ENCODE measurements around the gene OTUD3. TPM values are rescaled to one million over a fixed set of nuclear protein-coding genes. Genes with fewer than 3 reads are reported as not detected.

Gene OTUD3
- total RNA-seq, 1 experiment from 2014 or later: 15.1 TPM

DNA sequence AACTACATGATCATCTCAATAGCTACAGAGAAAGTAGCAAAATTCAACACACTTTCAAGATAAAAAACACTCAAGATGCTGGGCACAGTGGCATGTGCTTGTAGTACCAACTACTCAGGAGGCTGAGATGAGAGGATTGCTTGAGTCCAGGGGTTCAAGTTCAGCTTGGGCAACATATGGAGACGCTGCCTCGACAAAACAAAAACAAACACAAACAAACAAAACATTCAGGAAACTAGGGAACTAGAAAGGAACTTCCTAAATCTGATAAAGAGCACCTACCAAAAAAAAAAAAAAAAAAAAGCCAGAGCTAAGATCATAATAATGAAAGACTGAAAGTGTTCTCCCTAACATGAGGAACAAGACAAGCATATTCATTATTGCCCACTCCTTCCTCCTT lies 44.3 kb upstream of the OTUD3 start:
- no peak overlapping the region for H3K27ac Mint-ChIP-seq (ENCODE audit: unreplicated experiment)
- ChIA-PET POLR2A (no interaction called here), CTCF (no interaction called here)
- no peaks in the 10 kb centered on the region for H3K4me1 Mint-ChIP-seq (ENCODE audit: low read depth, unreplicated experiment)
- H3K36me3 Mint-ChIP-seq (ENCODE audit: insufficient read depth, unreplicated experiment): no peaks in the 10 kb centered on the region
- TF ChIP-seq, protein P1, sequence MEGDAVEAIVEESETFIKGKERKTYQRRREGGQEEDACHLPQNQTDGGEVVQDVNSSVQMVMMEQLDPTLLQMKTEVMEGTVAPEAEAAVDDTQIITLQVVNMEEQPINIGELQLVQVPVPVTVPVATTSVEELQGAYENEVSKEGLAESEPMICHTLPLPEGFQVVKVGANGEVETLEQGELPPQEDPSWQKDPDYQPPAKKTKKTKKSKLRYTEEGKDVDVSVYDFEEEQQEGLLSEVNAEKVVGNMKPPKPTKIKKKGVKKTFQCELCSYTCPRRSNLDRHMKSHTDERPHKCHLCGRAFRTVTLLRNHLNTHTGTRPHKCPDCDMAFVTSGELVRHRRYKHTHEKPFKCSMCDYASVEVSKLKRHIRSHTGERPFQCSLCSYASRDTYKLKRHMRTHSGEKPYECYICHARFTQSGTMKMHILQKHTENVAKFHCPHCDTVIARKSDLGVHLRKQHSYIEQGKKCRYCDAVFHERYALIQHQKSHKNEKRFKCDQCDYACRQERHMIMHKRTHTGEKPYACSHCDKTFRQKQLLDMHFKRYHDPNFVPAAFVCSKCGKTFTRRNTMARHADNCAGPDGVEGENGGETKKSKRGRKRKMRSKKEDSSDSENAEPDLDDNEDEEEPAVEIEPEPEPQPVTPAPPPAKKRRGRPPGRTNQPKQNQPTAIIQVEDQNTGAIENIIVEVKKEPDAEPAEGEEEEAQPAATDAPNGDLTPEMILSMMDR (IDR thresholded peaks at IDR 0.05; ENCODE audit: insufficient read depth in 1 of 2, low read depth in 1 of 2, low read length in 1 of 2, severe bottlenecking in 1 of 2, unreplicated experiment in 1 of 2): no peak
- H3K9me3 Mint-ChIP-seq (ENCODE audit: unreplicated experiment): no peaks in the 10 kb centered on the region
- Histone ChIP-seq H3K4me3 (ENCODE audit: low read depth, low read length) (no peak overlapping the region), H3K27me3 (replicated peaks; ENCODE audit: control insufficient read depth, insufficient read depth, low read length) (no peaks in the 10 kb centered on the region), H3K4me1 (no peaks in the 10 kb centered on the region), H3K36me3 (ENCODE audit: control insufficient read depth, insufficient read depth, low read length) (no peaks in the 10 kb centered on the region), H3K9me3 (no peaks in the 10 kb centered on the region)
- no peak for DNase-seq
- BruUV-seq (replicated peaks): no TSS peak
- H3K4me3 Mint-ChIP-seq (ENCODE audit: unreplicated experiment): no peak overlapping the region
- intact Hi-C loops (cut with micrococcal nuclease; ENCODE audit: unreplicated experiment): no loop called here
- H3K27me3 Mint-ChIP-seq (ENCODE audit: insufficient read depth, unreplicated experiment): peaks cover 5% of the 10 kb centered on the region

DNA sequence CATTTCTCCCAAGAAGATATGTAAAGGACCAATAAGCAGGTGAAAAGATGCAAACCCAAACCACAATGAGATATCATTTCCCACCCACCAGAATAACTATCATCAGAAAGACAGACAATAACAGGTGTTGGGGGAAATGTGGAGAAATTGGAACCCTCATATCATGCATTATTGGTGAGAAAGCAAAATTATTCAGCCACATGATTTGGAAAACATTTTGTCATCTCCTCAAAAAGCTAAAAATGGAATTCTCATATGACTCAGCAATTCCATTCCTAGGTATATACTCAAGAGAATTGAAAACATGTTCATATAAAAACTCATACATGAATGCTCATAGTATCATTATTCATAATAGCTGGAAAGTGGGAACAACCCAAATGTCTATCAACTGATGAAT lies 42.0 kb upstream of the OTUD3 start:
- no peaks in the 10 kb centered on the region for H3K9me3 Mint-ChIP-seq (ENCODE audit: unreplicated experiment)
- H3K4me1 Mint-ChIP-seq (ENCODE audit: low read depth, unreplicated experiment): no peaks in the 10 kb centered on the region
- CTCF ChIA-PET: no interaction called here
- BruUV-seq (replicated peaks): no TSS peak
- no peak overlapping the region for H3K27ac Mint-ChIP-seq (ENCODE audit: unreplicated experiment)
- H3K4me3 ChIP-seq (ENCODE audit: low read depth, low read length): no peak overlapping the region
- H3K36me3 ChIP-seq (ENCODE audit: control insufficient read depth, insufficient read depth, low read length): no peaks in the 10 kb centered on the region
- DNase-seq: no peak
- no peaks in the 10 kb centered on the region for H3K27me3 ChIP-seq (replicated peaks; ENCODE audit: control insufficient read depth, insufficient read depth, low read length)
- POLR2A ChIA-PET: no interaction called here
- H3K9me3 ChIP-seq: no peaks in the 10 kb centered on the region
- H3K4me1 ChIP-seq: no peaks in the 10 kb centered on the region
- TF ChIP-seq, protein P1 (IDR thresholded peaks at IDR 0.05; ENCODE audit: insufficient read depth in 1 of 2, low read depth in 1 of 2, low read length in 1 of 2, severe bottlenecking in 1 of 2, unreplicated experiment in 1 of 2): no peak
- H3K27me3 Mint-ChIP-seq (ENCODE audit: insufficient read depth, unreplicated experiment): peaks cover 5% of the 10 kb centered on the region
- H3K4me3 Mint-ChIP-seq (ENCODE audit: unreplicated experiment): no peak overlapping the region
- intact Hi-C loops (cut with micrococcal nuclease; ENCODE audit: unreplicated experiment): no loop called here
- H3K36me3 Mint-ChIP-seq (ENCODE audit: insufficient read depth, unreplicated experiment): no peaks in the 10 kb centered on the region

DNA sequence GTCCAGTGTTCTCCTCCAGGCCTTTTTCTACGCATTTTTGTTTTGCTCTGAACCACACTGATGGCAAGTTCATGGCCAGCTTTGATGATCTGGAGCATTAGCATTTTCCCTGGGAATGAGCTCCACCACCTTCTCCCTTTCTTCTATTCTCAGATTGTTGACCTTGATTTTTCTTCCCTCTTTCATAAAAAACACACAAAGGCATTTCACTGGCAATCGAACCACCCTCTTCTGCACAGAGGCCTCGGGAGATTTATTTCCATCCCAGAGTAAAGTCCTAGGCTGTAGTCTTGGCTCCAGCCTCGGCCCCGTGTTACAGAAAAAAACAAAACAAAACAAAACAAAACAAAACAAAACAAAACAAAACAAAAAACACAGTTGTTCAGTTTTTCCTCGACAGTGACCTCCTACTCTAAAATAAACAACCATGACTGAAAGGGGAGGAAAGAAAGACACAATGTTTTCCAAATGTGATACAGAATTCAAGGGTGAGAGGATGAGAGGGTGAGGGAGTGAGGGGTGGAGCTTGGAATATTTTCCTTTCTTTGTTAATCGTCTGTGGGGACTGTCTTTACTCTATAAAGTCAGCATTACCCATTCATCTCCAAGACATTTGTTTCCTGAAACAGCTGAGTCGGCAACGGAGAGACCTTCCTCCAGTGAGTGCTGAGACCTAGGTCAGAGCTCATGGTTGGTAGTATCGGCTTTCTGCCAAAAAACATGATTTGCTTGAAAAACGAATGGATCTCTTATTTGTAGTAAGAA lies 37.3 kb upstream of the OTUD3 start:
- DNase-seq: no peak
- Histone ChIP-seq H3K9me3 (no peaks in the 10 kb centered on the region), H3K4me1 (no peaks in the 10 kb centered on the region), H3K36me3 (ENCODE audit: control insufficient read depth, insufficient read depth, low read length) (no peaks in the 10 kb centered on the region), H3K4me3 (ENCODE audit: low read depth, low read length) (no peak overlapping the region), H3K27me3 (replicated peaks; ENCODE audit: control insufficient read depth, insufficient read depth, low read length) (no peaks in the 10 kb centered on the region)
- H3K36me3 Mint-ChIP-seq (ENCODE audit: insufficient read depth, unreplicated experiment): no peaks in the 10 kb centered on the region
- BruUV-seq (replicated peaks): no TSS peak
- H3K4me3 Mint-ChIP-seq (ENCODE audit: unreplicated experiment): no peak overlapping the region
- H3K27me3 Mint-ChIP-seq (ENCODE audit: insufficient read depth, unreplicated experiment): no peaks in the 10 kb centered on the region
- TF ChIP-seq, protein P1 (IDR thresholded peaks at IDR 0.05; ENCODE audit: insufficient read depth in 1 of 2, low read depth in 1 of 2, low read length in 1 of 2, severe bottlenecking in 1 of 2, unreplicated experiment in 1 of 2): no peak
- no peak overlapping the region for H3K27ac Mint-ChIP-seq (ENCODE audit: unreplicated experiment)
- ChIA-PET POLR2A (no interaction called here), CTCF (no interaction called here)
- no peaks in the 10 kb centered on the region for H3K9me3 Mint-ChIP-seq (ENCODE audit: unreplicated experiment)
- no peaks in the 10 kb centered on the region for H3K4me1 Mint-ChIP-seq (ENCODE audit: low read depth, unreplicated experiment)
- intact Hi-C loops (cut with micrococcal nuclease; ENCODE audit: unreplicated experiment): no loop called here

All from Caco-2 (cell line).